ENCODE results near the gene LGR6. TPM values are rescaled to one million over a fixed set of nuclear protein-coding genes. Genes with fewer than 3 reads are reported as not detected.

LGR6 gene
- total and polyA plus RNA-seq, 2 donors (not counting 1 experiment from before 2014, with no cell fraction given): 0.28 TPM; not detected in 1

DNA sequence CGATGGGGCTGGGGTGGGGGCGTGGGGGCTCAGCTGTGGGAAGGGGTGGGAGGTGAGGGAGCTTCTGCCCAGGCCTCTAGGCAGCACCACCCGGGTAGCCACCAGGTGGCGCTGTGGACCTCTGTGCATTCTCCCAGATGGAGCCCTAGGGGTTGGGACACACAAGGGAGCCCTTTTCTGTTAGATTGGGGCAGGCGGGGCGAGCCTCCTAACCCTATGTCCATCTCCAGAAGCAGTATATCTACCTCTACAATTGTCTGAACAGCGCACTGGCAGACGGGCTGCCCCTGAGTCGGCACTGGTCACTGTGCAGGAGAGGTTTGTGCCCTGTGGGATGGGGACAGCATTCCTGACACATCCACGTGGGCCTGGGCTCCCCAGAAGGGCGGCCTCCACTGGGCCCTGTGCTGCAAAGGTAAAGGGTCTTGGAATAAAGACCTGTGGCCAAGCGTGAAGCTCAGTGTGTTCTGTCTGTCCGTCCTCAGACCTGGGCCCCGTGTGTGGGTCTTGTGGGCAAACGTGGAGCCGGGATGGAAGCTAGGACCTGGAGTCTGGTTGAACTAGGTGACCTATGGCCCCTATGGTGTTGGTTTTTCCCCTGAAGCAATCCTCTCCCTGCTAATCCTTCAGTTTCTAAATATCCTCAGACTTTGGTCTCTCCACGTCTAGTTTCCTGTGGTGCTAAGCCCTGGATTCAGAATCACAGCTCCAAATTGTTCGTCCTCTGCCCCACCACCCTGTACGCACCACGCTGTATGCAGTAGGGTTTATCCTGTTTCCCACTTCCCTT is 4.4 kb upstream of the LGR6 start:
- Histone ChIP-seq H3K79me2 (ENCODE audit: control insufficient read depth, insufficient read depth, low read length) (no peaks in the 10 kb centered on the region), H3K9me3 (ENCODE audit: control extremely low read depth in 1 of 3, control insufficient read depth in 2 of 3, insufficient read depth in 1 of 3, low read length in 2 of 3) (no peaks in the 10 kb centered on the region), H3K9ac (ENCODE audit: low read length) (no peak overlapping the region), H2AFZ (ENCODE audit: insufficient read depth, low read depth, low read length, poor library complexity, severe bottlenecking) (no peak overlapping the region), H3K4me3 (ENCODE audit: control extremely low read depth in 1 of 5, extremely low read depth in 1 of 5, insufficient read depth in 1 of 5, low read depth in 2 of 5, low read length in 4 of 5) (no peak overlapping the region), H3K27me3 (replicated peaks in 1 of 4; ENCODE audit: control extremely low read depth in 1 of 4, control insufficient read depth in 3 of 4, insufficient read depth in 4 of 4, low read length in 3 of 4) (peaks cover 0 to 41% (median 14%) of the 10 kb centered on the region in 4 experiments), H3K4me2 (replicated peaks; ENCODE audit: low read depth, low read length, poor library complexity, severe bottlenecking) (no peak overlapping the region), H4K20me1 (ENCODE audit: control insufficient read depth, insufficient read depth, low read length, poor library complexity, severe bottlenecking) (no peaks in the 10 kb centered on the region), H3K36me3 (replicated peaks in 1 of 2; ENCODE audit: control extremely low read depth in 1 of 2, control insufficient read depth in 1 of 2, extremely low read depth in 1 of 2, insufficient read depth in 2 of 2, low read length in 1 of 2) (no peaks in the 10 kb centered on the region), H3K4me1 (ENCODE audit: control insufficient read depth in 2 of 2, insufficient read depth in 2 of 2, low read length in 2 of 2) (peaks cover 17 to 18% of the 10 kb centered on the region in 2 donors), H3K27ac (ENCODE audit: low read length in 2 of 2) (no peak overlapping the region)
- WGBS (ENCODE audit: insufficient coverage): 75% methylated on average over 9 of the region's 20 CpGs
- ChIA-PET CTCF (interaction anchor here (0.6 to 3.4 kb wide), 21 partner anchors 9 to 536 kb away, joined by 3 to 41 read pairs (median 4); partner anchors contain the start of gene PTPN7), POLR2A (no interaction called here)
- Mint-ChIP-seq H3K27ac (no peak overlapping the region), H3K4me1 (peaks cover 12% of the 10 kb centered on the region), H3K27me3 (peaks cover 41% of the 10 kb centered on the region), H3K4me3 (no peak overlapping the region), H3K9me3 (ENCODE audit: insufficient read depth) (no peaks in the 10 kb centered on the region)
- TF ChIP-seq, protein P1, sequence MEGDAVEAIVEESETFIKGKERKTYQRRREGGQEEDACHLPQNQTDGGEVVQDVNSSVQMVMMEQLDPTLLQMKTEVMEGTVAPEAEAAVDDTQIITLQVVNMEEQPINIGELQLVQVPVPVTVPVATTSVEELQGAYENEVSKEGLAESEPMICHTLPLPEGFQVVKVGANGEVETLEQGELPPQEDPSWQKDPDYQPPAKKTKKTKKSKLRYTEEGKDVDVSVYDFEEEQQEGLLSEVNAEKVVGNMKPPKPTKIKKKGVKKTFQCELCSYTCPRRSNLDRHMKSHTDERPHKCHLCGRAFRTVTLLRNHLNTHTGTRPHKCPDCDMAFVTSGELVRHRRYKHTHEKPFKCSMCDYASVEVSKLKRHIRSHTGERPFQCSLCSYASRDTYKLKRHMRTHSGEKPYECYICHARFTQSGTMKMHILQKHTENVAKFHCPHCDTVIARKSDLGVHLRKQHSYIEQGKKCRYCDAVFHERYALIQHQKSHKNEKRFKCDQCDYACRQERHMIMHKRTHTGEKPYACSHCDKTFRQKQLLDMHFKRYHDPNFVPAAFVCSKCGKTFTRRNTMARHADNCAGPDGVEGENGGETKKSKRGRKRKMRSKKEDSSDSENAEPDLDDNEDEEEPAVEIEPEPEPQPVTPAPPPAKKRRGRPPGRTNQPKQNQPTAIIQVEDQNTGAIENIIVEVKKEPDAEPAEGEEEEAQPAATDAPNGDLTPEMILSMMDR (IDR thresholded peaks at IDR 0.05): peak; percentile 85
- no peak for TF ChIP-seq EZH2 (IDR thresholded peaks at IDR 0.05; ENCODE audit: borderline replicate concordance, insufficient read depth, low read depth, low read length, poor library complexity, severe bottlenecking)
- intact Hi-C loops (cut with micrococcal nuclease): no loop called here
- DNase-seq (peak; percentile 76), ATAC-seq (ENCODE audit: low read depth) (peak; percentile 59)
